Measurements from ENCODE around the gene BPHL.

The BPHL gene

DNA sequence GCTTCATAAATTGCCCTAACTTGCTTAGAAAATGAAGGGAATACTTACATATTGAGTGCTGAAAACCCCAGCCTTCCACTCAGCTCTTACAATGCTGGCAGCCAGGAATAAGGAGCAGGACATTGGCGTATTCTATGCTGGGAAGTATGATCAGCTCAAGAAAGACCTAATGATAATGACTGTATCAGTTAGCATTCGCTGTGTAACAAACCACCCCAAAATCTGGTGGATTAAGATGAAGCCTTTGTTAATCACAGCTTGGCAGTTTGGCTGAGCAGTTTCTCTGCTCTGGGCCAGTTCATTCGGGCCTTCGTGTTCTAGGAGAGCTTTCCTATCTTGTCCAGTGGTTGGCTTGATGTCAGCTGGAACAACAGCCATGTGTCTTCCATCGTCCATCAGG is 72.3 kb downstream of the BPHL start:
- H3K9ac ChIP-seq, result no peak overlapping the region
- TF ChIP-seq, protein P1, sequence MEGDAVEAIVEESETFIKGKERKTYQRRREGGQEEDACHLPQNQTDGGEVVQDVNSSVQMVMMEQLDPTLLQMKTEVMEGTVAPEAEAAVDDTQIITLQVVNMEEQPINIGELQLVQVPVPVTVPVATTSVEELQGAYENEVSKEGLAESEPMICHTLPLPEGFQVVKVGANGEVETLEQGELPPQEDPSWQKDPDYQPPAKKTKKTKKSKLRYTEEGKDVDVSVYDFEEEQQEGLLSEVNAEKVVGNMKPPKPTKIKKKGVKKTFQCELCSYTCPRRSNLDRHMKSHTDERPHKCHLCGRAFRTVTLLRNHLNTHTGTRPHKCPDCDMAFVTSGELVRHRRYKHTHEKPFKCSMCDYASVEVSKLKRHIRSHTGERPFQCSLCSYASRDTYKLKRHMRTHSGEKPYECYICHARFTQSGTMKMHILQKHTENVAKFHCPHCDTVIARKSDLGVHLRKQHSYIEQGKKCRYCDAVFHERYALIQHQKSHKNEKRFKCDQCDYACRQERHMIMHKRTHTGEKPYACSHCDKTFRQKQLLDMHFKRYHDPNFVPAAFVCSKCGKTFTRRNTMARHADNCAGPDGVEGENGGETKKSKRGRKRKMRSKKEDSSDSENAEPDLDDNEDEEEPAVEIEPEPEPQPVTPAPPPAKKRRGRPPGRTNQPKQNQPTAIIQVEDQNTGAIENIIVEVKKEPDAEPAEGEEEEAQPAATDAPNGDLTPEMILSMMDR (conservative IDR thresholded peaks at IDR 0.05; ENCODE audit: low read depth, low read length), result no peak
- no peak overlapping the region for H3K4me2 ChIP-seq
- H3K4me3 ChIP-seq (IDR thresholded peaks at IDR 0.05; ENCODE audit: insufficient read depth, low read depth, low read length), result no peak overlapping the region
- H3K36me3 ChIP-seq (ENCODE audit: insufficient read depth), result no peaks in the 10 kb centered on the region
- no peak overlapping the region for H3K27ac ChIP-seq
- no peaks in the 10 kb centered on the region for H3K79me2 ChIP-seq (ENCODE audit: insufficient read depth, low read depth)
- H4K20me1 ChIP-seq (ENCODE audit: insufficient read depth), result no peaks in the 10 kb centered on the region
- no peaks in the 10 kb centered on the region; the same call in 1 of the 2 replicates for H3K27me3 ChIP-seq (ENCODE audit: insufficient read depth, low read depth)
- no peaks in the 10 kb centered on the region for H3K4me1 ChIP-seq (ENCODE audit: low read depth, poor library complexity, severe bottlenecking)
- H2AFZ ChIP-seq (ENCODE audit: low read depth), result no peak overlapping the region

DNA sequence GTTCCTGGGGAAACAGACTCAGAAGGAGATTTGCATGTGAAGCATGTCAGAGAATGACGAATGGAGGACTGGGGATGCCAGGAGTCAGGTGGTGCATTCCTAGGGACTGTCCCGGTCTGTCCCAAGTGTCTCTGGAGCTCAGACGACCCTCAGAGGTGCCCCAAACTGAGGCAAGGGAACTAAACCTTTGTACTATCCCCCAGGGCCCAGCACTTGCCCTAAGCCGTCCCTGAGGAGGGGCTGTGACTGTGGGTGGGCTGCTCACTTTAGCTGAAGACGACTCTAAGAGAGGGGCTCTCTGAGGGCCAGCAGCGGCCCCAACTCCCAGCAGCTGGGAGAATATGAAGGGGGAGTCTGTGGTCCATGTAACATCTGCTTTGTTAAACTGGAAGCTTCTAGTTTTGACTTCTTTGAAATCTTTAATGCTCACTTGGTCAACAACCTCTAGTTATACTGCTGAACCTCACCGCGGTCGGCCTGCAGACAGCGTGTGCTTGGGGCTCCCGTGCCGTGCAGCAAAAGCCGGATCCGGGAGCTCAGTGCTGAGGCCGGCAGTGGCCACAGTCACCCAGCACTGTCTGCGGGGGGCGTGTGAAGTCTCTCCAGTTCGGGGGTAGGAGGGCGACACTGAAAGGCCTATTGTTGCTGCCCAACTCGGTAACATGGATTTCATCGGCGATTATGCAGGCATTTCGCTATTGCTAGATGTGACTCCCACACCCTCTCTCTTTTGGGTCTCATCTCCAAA is 74.8 kb downstream of the BPHL start:
- no peak overlapping the region for H2AFZ ChIP-seq (ENCODE audit: low read depth)
- no peak overlapping the region for H3K4me2 ChIP-seq
- no peaks in the 10 kb centered on the region for H3K79me2 ChIP-seq (ENCODE audit: insufficient read depth, low read depth)
- no peaks in the 10 kb centered on the region; the same call in 1 of the 2 replicates for H3K27me3 ChIP-seq (ENCODE audit: insufficient read depth, low read depth)
- TF ChIP-seq, protein P1 (conservative IDR thresholded peaks at IDR 0.05; ENCODE audit: low read depth, low read length), result no peak
- H3K27ac ChIP-seq, result no peak overlapping the region
- no peaks in the 10 kb centered on the region for H3K36me3 ChIP-seq (ENCODE audit: insufficient read depth)
- H3K4me1 ChIP-seq (ENCODE audit: low read depth, poor library complexity, severe bottlenecking), result no peaks in the 10 kb centered on the region
- no peaks in the 10 kb centered on the region for H4K20me1 ChIP-seq (ENCODE audit: insufficient read depth)
- no peak overlapping the region for H3K4me3 ChIP-seq (IDR thresholded peaks at IDR 0.05; ENCODE audit: insufficient read depth, low read depth, low read length)
- no peak overlapping the region for H3K9ac ChIP-seq

DNA sequence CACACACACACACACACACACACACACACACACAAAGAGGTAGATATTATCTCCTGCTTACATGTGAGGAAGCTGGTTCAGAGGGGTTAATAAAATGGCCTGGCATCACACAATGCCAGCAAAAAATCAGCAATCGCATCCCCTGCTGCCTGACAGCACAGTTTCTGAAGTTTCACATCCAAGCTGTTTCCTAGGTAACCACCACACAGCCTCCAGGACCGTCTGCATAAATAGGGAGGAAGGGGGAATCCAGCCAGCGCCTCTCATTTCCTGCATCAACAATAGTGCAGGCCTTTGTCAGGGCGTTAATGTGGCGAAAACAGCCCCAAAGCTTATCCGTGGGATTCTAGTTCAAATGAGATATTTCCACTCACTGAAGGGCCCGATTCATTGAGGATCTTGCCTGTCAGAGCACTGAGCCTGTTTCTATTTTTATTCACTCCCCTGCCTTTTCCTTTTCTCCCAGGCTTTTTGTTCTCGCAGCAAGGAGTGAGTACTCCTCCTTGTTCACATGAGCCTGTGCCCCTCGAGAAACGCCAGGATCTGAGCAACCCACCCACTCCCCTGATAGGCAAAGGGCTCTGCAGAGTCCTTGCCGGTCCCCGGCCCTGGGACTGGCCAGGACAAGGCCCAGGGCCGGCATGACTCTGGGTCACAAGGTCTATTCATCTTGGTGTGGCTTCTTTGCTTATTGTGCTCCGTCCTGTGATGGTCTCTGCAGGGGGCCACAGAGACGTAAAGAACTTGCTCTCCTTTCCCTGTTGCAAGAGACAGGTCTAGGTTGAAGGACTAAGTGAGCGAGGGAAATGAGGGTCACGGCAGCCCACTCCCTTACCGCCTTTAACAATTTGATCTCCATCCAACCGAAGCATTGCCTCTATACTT is 76.3 kb downstream of the BPHL start:
- Histone ChIP-seq H3K4me2 (no peak overlapping the region), H3K27ac (no peak overlapping the region), H2AFZ (ENCODE audit: low read depth) (no peak overlapping the region), H4K20me1 (ENCODE audit: insufficient read depth) (no peaks in the 10 kb centered on the region), H3K9ac (no peak overlapping the region), H3K36me3 (ENCODE audit: insufficient read depth) (no peaks in the 10 kb centered on the region), H3K27me3 (ENCODE audit: insufficient read depth, low read depth) (no peaks in the 10 kb centered on the region; the same call in 1 of the 2 replicates), H3K4me3 (IDR thresholded peaks at IDR 0.05; ENCODE audit: insufficient read depth, low read depth, low read length) (no peak overlapping the region), H3K79me2 (ENCODE audit: insufficient read depth, low read depth) (no peaks in the 10 kb centered on the region), H3K4me1 (ENCODE audit: low read depth, poor library complexity, severe bottlenecking) (no peaks in the 10 kb centered on the region)
- TF ChIP-seq, protein P1 (conservative IDR thresholded peaks at IDR 0.05; ENCODE audit: low read depth, low read length), result no peak

DNA sequence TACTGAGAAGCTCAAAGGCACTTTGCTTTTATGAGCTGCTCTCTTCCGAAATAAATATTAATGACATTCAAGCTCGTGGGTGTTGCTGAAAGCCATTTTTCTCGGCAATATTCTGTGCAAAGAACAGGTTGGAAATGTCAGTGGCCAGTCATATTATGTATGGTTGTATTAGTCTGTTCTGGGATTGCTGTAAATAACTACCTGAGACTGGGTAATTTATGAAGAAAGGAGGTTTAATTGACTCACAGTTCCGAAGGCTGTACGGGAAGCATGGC is 76.8 kb downstream of the BPHL start:
- no peak overlapping the region for H3K4me2 ChIP-seq

More for the DNA sequence above, 76.8 kb downstream of the BPHL start:
- Histone ChIP-seq H3K4me3 (IDR thresholded peaks at IDR 0.05; ENCODE audit: insufficient read depth, low read depth, low read length) (no peak overlapping the region), H3K27ac (no peak overlapping the region), H3K79me2 (ENCODE audit: insufficient read depth, low read depth) (no peaks in the 10 kb centered on the region), H2AFZ (ENCODE audit: low read depth) (no peak overlapping the region), H3K4me1 (ENCODE audit: low read depth, poor library complexity, severe bottlenecking) (no peaks in the 10 kb centered on the region), H4K20me1 (ENCODE audit: insufficient read depth) (no peaks in the 10 kb centered on the region), H3K27me3 (ENCODE audit: insufficient read depth, low read depth) (no peaks in the 10 kb centered on the region; the same call in 1 of the 2 replicates), H3K9ac (no peak overlapping the region), H3K36me3 (ENCODE audit: insufficient read depth) (no peaks in the 10 kb centered on the region)
- TF ChIP-seq, protein P1 (conservative IDR thresholded peaks at IDR 0.05; ENCODE audit: low read depth, low read length), result no peak
